H1 (cell line): Measurements from ENCODE around the gene CACNA1C. TPM values are rescaled to one million over a fixed set of nuclear protein-coding genes. Genes with fewer than 3 reads are reported as not detected.

Source experiments
- GTF2F1 ChIP-seq: IDR thresholded peaks from 2 replicates; pipeline ENCODE4 v1.6.1; 2012; ENCODE audit warnings: low read depth, low read length, improper control_type of control experiment, borderline replicate concordance
- KDM4A ChIP-seq: IDR thresholded peaks from one replicate; pipeline ENCODE4 v1.7.1; 2012; ENCODE audit warnings: low read depth, mild to moderate bottlenecking, moderate library complexity, low read length, inconsistent platforms; ENCODE audit not compliant: severe bottlenecking
- TAF1 ChIP-seq: IDR thresholded peaks from 2 replicates; pipeline ENCODE4 v1.6.1; 2011; ENCODE audit warnings: mild to moderate bottlenecking, low read depth, low read length
- TAF7 ChIP-seq: optimal IDR thresholded peaks from 2 replicates; pipeline ENCODE3; 2011; ENCODE audit warnings: low read depth, mild to moderate bottlenecking, inconsistent platforms, low read length, moderate library complexity, borderline replicate concordance
- polyA plus RNA-seq, 7 experiments: library from polyadenylated mRNA; depleted of rRNA in 3 of 7; stranded (reverse) in 5 of 7; unstranded in 2 of 7; fragments of >200 nt in 5 of 7; fragments of 200-250 nt in 2 of 7; gene quantifications; 1 replicate in 5 of 7; 2 replicates in 1 of 7; 4 replicates in 1 of 7; pipeline versions ENCODE4 v1.2.1 to v1.2.3, GENCODE V29; 2011 to 2013; ENCODE audit warnings: missing spikeins in 2 of 7, mixed read lengths in 2 of 7
- total RNA-seq: library from RNA; stranded (reverse); fragmentation: NEBNext Ultra II Directional; extraction: Animal tissue kit (Norgen Biotek cat#: 25700); gene quantifications from 2 replicates; pipeline ENCODE4 v1.2.1, GENCODE V29; 2021
- TF ChIP-seq, protein P1 (sequence below): IDR thresholded peaks from 2 replicates; pipeline ENCODE4 v1.6.1; 2012; ENCODE audit warnings: inconsistent platforms

Gene CACNA1C
- total and polyA plus RNA-seq, 2 of the 8 experiments (the other 6 are each of a cell fraction or from before 2014, with no cell fraction given), result 1.3 TPM

GRCh38 chr12:2691345-2692071 is 638.7 kb downstream of the CACNA1C start (continued):
- TF ChIP-seq TAF7, result no peak
- peak; percentile 5; the same call in 1 of the 2 replicates for TF ChIP-seq TAF1
- TF ChIP-seq, protein P1, sequence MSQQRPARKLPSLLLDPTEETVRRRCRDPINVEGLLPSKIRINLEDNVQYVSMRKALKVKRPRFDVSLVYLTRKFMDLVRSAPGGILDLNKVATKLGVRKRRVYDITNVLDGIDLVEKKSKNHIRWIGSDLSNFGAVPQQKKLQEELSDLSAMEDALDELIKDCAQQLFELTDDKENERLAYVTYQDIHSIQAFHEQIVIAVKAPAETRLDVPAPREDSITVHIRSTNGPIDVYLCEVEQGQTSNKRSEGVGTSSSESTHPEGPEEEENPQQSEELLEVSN, result peak; percentile 32; the same call in 1 of the 2 replicates
- TF ChIP-seq KDM4A, result peak; percentile 56
- no peak for TF ChIP-seq GTF2F1
